HG03354 (cell line): ENCODE measurements around the gene HDAC11.
A peak's percentile ranks its signal among the peaks of the same experiment; 100 is the strongest.
"Not testable (repeated sequence)": the region's sequence is repeated elsewhere in the genome, so short reads cannot be mapped to it uniquely, and the experiment has no call there.

Experiments
- ATAC-seq: cut with Tn5 transposase; IDR thresholded peaks from one replicate; pipeline ENCODE4 v1.9.1; 2021; ENCODE audit warnings: mild to moderate bottlenecking; ENCODE audit not compliant: unreplicated experiment, poor library complexity, severe bottlenecking

Gene HDAC11

DNA sequence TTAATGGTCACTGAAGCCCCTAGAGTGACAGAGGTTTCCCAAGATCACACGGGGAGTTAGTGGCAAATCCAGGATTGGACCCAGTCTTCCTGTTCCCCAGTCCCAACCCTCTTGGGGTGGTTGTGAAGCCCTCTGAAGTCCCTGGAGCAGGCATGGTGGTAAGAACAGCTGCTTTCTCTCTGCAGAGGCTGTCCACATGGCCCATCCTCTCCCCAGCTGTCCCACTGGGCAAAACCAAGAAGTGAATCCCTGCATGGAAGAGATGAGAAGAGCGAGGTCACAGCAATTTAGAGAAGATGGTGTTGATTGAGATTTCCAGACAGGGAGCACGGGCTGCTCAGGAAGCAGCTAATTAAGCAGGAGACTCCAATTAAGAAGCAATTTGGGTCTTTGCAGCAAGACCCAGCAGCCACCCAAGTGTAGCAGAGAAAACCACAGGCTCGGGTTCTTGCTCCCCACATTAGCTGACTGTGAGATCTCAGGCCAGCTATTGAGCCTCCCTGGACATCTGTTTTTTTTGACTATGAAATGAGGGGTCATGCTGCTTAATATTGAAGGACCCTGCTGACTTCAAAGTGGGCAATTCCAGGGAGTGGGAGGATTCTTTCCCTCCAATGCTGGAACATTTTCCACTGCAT, 14.8 kb upstream of the HDAC11 start:
- no peak for ATAC-seq

DNA sequence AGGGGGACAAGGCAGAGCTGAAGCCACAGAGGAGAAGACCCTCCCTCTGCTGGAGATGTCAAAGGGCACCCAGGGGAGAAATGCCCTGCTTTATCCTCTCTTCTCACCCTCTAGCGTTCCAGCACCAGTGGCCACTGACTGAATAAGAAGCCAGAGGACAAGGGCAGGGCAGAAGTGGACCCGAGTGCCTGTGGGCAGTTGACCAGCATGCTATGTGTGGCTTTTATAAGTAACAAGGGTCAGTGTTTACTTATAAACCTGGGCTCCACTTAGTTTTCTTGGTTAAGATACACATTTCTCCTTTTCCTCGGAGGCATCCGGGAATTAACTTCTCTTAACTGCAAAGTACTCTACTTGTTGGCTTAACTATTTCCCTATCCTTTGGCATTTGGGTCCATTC, 13.3 kb upstream of the HDAC11 start:
- ATAC-seq = no peak

DNA sequence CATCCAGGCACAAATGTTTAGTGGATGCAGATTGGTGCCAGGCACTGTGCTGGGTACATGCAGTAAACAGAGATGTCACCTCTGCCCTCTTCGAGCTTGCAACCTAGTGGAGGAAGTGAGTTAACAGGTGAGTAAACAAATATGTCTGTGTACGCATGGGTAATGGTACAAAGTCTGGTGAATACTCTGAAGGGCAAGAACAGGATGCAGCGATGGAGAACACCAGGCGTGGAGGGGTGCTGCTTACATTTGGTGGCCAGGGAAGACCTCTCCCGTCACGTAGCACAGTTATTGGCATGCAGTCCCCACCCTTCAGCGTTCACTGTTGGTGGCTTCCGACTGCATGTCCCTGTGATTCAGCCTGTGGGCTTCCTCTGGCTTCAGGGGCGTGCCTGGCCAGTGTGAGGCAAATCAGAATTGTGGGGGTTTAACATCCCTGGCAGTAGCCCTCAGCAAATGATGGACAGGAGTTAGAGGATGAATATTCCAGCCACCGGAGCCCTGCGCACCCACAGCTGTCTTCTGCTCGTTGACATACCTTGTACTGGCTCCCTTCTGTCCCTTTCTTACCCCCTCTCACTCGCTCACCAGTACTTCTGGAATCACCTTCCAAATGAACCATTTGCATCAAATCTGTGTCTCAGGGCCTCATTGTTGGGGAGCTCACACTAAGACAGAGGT, 9.1 kb upstream of the HDAC11 start:
- ATAC-seq = no peak

DNA sequence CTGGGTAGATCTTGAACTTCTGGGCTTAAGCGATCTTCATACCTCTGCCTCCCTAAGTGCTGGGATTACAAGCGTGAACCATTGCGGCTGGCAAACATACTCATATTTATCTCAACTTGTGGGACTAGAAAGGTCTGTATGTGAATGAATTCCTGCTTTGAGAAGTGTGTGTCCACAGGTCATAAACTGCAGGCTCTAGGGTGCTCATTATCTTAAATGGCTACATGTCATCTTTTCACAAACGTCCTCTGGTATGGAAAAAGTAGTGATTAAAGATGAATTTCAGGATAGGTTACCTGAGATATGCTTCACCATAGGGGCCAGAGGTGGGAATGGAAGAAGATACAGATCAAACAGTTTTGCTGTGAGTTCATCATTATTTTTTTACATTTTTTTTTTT, 7.8 kb upstream of the HDAC11 start:
- no peak for ATAC-seq

DNA sequence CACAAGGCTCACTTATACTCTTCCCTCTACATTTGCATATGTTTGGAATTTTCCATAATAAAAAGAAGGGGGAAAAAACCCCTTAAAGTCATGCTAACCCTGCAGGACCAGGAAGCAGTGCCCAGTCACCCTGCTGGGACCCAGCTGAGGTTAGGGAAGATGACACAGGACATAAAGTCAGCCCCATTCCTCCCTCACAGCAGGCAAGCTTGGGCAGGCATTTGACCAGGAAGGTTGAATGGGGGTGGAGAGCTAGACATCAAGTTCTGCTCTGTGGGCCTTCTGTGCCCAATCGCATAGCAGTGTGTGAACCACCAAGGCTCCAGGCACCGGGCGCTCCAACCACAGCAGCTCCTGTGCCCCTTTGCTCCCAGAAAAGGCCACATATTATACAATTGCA, 7.1 kb upstream of the HDAC11 start:
- ATAC-seq = no peak

DNA sequence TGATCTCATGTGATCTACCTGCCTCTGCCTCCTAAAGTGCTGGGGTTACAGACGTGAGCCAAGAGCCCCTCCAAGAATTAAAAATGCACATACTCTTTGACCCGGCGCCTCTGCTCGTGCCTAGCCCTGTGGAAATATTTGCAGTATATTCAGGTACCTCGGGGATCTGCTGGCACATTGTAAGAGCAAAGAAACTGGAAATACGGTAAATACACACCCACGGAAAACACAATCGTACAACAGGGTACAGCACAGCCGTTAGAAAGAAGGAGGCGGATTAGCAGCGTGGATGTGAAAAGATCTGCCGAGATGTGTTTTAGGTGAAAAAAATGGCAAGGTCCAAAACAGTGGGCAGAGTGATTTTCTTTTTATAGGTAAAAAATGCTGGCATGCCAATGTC, 6.1 kb upstream of the HDAC11 start:
- no peak for ATAC-seq

DNA sequence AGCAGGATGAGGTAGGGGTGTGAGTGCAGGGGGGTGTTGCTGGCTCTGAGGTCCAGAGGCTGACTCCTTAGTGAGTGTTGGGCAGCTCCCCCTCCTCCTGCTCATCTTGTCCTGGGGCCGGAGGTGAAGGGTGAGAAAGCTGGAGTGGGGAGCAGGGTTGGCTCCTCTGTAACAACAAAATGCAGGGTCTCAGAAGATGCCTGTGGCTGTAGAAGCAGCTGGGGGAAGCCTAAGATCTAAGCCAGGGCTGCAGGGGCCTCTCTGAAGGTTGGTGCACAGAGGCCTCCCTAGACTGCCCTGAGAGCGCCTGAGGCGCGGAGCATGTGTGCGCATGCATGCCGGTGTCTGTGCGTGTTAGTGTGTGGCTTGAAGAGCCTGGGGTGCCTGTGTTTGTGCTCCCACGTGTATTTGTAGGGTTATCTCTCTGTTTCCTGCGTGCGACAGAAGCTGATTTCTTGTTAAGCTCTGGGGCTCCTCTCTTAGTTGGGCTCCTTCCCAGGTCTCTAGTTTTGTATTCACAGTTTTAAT, 5.3 kb upstream of the HDAC11 start:
- ATAC-seq = no peak

DNA sequence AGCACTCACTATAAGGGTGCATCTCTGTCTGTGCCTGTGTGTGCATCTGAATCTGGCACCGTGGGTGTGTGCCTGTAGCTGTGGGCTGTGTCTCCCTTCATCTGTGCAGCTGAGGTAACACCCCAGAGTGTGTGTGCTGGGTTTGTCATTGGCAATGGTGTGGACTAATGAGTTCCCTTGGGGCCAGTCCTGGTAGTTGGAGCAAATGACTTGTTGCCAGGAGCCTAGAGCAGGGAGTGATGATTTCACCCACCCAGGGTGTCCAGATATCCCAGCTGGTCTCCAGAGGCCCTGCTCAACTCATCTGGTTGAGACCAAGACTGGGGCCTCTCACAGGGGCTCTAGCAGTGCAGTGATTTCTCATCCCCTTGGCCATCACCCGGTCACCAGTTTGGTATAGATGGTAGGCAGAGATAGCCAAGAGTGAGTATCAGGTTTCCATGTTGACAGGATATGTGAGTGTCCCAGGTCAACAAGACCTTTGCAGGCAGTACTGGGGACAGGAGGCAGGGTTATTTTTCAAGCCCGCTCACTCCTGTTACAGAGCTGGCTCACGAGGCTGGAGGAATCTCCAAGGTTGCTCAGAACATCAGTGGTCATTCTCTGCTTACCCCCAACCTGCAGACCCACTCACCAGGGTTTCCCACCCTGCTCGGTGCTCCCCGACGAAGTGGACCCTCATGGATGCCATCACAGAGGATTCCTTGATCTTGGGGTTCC, 4.1 kb upstream of the HDAC11 start:
- ATAC-seq = no peak

DNA sequence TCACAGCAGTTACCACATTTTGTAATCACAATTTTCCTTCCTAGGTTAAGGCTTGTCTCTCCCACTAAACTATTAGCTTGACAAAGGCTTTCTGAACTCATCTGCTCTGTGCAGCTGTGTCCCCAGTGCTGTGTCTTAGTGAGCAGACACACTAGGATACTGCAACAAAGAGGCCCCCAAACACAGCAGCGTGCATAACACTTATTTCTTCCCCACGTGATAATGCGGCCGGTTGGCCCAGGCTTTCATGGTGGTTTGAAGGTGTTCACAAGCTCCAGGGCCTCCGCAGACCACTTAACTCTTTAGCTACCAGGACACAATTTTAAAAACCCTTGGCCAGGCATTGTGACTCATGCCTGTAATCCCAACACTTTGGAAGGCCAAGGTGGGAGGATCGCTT, 2.2 kb upstream of the HDAC11 start:
- ATAC-seq = no peak

DNA sequence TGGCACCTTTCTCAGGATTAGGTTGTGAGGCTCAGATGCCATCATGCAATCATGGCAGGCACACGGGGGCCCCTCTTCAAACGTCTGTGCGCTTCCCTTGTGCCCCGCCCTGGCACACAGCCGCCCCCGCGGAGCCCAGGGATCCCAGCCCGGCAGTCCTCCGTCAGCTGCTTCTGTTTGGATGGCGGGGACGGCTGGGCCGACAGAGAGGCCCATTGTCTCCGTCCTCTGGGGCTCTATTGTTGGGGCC, 849 bp upstream of the HDAC11 start:
- peak; percentile 2 for ATAC-seq

DNA sequence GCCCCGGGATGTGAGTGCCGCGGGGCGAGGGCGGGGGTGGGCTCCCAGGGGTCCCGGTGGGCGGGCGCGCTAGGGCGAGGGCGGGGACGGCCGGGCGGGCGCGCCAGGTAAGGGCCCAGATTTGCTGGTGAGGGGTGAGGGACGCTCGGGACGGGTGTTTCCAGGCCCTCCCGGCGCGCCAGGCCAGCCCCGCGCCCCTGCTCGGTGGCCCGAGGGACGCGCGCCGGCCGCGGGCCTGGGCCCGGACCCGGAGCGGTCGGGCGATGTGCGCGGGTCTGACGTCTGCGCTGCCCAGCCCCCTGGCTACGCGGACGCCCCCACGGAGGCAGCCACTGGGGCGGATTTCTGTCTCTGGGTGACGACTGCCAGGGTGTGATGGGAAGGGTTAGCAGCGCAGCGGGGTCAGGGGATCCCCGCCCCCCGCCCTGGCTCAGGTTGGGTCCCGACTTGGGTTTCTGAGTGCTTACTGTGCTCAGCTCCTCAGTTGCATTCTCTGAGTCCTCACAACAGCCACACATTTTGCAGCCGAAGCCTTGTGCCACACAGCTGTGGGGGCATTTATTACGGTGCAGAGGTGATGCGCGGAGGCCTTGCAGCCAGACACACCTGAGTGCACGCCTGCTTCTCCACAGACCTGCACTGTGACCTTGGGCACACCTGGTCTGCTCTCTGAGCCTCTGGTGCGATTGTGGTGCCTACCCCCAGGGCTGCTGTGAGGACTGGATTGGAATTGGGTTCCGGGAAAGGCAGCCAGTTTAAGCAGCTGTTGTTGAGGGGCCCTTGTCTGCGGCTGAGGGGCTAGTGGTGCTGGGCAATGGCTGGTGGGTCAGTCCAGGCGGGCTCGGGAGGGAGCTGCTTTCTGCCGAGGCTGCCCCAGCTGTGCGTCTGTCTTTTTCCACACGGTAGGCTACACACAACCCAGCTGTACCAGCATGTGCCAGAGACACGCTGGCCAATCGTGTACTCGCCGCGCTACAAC, 523 bp downstream of the HDAC11 start:
- ATAC-seq = peak; percentile 29

DNA sequence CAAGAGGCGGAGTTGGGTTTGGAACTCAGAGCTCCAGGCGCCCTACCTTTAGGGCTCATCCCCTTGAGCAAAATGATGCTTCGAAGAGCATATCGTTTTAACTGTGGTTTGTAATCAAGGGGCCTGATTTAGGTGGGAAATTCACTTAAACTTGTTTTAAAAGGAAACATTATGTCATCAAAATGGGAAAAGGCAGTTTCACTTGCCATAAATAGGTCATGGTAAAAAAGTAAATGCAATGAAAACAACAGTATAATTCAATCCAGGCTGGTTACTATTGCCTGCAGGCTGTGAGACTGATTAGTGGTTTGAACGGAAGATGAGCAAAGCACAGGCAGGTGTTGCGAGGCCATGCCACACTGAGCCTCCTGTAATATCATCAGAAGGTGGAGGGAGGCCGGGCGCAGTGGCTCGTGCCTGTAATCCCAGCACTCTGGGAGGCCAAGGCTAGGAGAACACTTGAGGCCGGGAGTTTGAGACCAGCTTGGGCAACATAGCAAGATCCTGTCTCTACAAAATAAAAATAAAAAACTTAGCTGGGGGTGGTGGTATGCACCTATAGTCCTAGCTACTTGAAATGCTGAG, 2.1 kb downstream of the HDAC11 start:
- no peak for ATAC-seq

DNA sequence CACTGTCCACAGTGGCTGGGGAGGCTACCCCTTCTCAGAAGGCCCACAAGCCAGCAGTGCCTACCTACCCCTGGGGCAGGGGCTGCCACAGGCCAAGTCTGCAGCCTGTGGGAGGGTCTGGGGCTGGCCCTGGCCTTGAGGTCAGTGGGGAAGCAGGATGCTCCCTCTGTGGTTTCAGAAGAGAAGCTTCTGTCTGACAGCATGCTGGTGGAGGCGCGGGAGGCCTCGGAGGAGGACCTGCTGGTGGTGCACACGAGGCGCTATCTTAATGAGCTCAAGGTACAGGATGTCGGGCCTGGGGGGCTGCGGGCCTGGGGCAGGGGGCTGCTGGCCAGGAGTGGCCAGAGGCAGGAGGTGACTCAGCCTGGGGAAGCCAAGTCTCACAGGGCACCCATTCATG, 3.2 kb downstream of the HDAC11 start:
- no peak for ATAC-seq

DNA sequence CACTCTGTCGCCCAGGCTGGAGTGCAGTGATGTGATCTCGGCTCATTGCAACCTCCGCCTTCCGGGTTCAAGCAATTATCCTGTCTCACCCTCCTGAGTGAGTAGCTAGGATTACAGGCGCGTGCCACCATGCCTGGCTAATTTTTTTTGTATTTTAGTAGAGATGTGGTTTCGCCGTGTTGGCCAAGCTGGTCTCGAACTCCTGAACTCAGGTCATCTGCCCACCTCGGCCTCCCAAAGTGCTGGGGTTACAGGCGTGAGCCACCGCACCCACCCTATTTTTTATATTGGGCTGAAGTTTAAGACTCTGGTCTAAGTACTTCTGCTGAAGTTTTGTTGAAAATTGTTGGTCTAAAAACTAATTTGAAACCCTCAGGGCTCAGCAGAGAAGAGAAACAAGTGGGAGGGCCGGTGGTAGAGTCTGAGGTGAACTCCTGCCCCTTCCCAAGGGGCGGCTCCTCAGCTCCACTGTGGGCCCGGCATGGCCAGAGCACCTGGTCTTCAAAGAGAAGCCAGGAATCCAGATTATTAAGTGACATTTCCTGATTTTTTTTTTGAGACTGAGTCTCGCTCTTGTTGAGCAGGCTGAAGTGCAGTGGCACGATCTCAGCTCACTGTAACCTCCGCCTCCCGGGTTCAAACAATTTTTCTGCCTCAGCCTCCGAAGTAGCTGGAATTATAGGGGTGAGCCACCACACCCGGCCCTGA, 4.0 kb downstream of the HDAC11 start:
- no peak for ATAC-seq

DNA sequence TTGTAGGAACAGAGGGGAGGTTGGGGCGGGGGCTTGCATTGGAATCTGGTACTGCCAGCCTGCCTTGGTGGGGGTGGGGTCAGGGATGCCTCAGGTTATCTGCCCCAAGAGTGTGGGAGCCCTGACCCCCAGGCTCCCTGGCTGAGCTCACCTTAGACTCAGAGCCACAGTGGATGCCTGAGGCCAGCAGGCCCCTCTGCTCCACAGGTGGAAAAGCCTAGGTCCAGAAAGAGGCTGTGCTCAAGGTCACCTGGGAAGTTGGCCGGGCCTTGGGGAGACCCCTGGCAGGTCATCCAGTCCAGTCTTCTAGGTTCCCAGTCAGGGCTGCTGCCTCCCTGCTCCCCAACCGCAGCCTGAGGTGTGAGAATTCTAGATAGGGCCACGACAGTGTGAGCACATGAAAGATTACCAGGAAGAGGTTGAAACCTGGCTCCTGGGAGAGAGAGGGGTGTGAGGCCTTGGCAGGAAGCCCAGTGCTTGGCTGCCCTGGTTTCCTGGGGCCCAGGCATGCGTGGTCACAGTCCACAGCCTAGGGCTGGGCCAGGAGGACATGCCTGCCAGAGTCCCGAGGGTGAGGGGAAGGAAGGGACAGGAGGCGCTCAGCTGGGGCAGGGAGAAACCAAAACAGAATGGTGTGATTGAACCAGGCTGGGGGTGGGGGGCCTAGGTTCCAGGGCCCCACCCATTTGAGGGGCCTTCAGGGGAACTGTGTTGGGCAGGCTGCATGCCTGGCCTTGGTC, 4.9 kb downstream of the HDAC11 start:
- ATAC-seq = no peak

DNA sequence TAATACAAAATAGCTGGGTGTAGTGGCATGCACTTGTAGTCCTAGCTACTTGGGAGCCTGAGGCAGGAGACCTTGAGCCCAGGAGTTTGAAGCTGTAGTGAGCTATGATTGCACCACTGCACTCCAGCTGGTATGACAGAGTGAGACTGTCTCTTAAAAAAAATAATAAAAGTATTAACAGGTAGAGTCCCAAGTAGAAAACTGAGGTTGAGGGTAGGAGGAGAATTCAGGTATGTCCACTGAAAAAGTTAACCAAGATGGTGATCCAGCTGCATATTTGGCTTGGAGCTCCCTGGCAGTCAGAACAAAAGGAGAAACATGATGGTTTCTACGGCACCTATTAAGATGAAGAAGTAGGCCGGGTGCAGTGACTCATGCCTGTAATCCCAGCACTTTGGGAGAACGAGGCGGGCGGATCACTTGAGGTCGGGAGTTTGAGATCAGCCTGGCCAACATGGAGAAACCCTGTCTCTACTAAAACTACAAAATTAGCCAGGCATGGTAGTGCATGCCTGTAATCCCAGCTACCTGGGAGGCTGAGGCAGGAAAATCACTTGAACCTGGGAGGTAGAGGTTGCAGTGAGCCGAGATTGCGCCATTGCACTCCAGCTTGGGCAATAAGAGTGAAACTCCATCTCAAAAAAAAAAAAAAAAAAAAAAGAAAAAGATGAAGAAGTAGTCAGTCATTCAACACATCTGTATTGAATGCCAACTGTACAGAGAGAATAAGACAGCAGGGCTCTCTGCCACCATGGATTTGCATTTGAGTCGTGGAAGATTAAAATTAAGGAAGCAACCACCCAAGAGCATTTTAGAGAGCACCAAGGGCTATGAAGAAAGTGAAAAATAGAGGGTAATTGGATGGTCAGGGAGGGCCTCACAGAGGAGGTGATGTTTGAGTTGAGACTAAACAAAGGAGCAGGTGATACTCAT, 5.8 kb downstream of the HDAC11 start:
- ATAC-seq = not testable (repeated sequence)

DNA sequence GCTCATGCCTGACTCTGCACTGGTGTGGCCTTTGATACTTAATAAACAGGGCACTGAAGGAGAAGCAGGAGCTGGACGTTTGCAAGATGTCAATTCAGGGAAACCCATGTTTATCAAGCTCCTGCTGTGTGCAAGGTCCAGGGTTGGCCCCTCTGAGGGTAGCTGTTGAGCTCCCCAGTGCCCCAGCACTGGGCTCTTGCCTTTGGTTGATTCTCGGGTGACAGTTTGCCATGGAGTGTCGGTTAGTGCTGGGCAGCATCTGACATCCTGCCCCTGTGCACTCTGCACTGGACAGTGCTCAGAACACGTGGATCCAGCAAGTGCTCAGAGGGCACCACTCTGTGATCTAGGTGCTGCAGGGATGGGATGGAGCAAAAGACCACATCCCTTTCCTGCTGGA, 7.3 kb downstream of the HDAC11 start:
- no peak for ATAC-seq
